Thoracic aorta endothelial cell (primary cell): Measurements from ENCODE around the gene COL10A1. TPM values are rescaled to one million over a fixed set of nuclear protein-coding genes. Genes with fewer than 3 reads are reported as not detected.

Source experiments
- total RNA-seq: library from RNA; depleted of rRNA; stranded (reverse); fragments of >200 nt; gene quantifications from 2 replicates; pipeline ENCODE4 v1.2.3, GENCODE V29; 2012

COL10A1 gene
- not detected in 2 replicates for total RNA-seq

DNA sequence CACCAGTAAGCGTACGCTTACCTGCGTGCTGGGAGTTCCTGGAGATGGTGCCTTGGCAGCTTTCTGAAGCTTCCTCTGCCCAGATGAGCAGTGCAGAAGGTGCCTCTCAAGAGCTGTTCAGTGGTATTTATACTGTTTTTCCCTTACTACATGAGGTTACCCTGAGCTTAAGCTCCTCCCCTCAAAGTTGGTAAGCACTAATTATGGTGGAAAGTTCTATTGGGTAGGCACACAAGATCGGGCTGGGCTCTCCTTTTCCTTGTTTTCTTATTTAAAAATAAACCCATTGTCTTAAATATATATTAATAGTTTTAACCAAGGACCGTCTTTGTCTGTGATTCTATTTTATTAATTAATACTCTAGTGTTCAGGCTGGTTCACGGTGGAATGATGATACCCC, at the start of gene COL10A1:
TSS of gene COL10A1 (minus strand) at position 101 of the 400 bp plus-strand sequence. CDS start 640 bp downstream, outside the sequence.

DNA sequence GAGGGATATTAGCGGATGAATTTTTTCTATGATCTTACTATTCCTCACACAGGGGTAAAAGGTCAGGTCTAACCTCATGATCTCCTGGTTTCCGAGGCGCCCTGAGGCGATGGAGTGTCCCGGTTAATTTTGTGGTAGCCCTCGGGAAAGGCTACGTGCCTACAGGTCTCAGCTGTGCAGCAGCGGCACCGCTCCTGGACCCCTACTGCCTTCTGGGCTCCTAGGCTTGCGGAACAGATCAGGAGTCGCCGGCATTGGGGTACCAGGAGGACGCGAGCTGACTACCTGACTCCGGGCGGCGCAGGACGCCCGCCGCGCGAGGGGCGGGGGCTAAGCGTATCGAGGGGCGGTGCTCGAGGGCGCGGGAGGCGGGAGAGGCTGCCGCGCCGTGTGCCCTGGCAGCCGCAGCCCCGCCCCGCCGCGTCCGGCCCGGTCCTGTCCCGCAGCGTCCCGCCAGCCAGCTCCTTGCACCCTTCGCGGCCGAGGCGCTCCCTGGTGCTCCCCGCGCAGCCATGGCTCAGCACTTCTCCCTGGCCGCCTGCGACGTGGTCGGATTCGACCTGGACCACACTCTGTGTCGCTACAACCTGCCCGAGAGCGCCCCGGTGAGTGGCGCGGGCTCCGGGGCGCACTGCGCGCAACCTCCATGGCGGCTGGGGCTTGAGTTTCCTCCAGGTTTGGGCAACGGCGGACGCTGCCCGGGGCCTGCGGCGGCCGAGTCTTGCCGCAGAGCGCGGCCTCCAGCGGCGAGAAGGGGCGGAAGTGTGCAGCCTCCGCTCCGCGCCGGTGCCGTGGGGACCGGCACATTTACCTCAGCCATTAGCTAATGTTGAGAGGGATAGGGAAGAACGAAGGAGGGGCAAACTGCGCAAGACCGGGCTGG, 25.3 kb downstream of the COL10A1 start, which contains the start of gene NT5DC1:
TSS of gene NT5DC1 (plus strand) at position 435 of the 883 bp plus-strand sequence. CDS start at position 513, 78 bp downstream.

Other genes starting within 250 kb of the COL10A1 start
- gene FRK, start 65.2 kb downstream of the COL10A1 start, total RNA-seq: 0.07 and 0.13 TPM in 2 replicates
- gene NT5DC1, start 25.3 kb downstream of the COL10A1 start, total RNA-seq: 6.7 and 6.8 TPM in 2 replicates
- gene TSPYL4, start 127.9 kb upstream of the COL10A1 start, total RNA-seq: 16.8 and 21.1 TPM in 2 replicates
- gene TSPYL1, start 153.8 kb upstream of the COL10A1 start, total RNA-seq: 64.1 and 79.5 TPM in 2 replicates
- 33.0 and 41.6 TPM in 2 replicates for gene DSE, start 244.8 kb upstream of the COL10A1 start, total RNA-seq